Smooth muscle cell of the umbilical artery (primary cell): ENCODE results near the gene GUCA2B. TPM values are rescaled to one million over a fixed set of nuclear protein-coding genes. Genes with fewer than 3 reads are reported as not detected.

Experiments
- total RNA-seq: library from RNA; depleted of rRNA; stranded (reverse); fragments of >200 nt; gene quantifications from 2 replicates; pipeline ENCODE4 v1.2.3, GENCODE V29; 2014

Gene GUCA2B
- total RNA-seq, result not detected in 2 replicates

GRCh38 chr1:42152907-42153600 is at the start of gene GUCA2B:
TSS of gene GUCA2B (plus strand) at chr1:42153410. CDS start at chr1:42153451, 41 bp downstream.

DNA sequence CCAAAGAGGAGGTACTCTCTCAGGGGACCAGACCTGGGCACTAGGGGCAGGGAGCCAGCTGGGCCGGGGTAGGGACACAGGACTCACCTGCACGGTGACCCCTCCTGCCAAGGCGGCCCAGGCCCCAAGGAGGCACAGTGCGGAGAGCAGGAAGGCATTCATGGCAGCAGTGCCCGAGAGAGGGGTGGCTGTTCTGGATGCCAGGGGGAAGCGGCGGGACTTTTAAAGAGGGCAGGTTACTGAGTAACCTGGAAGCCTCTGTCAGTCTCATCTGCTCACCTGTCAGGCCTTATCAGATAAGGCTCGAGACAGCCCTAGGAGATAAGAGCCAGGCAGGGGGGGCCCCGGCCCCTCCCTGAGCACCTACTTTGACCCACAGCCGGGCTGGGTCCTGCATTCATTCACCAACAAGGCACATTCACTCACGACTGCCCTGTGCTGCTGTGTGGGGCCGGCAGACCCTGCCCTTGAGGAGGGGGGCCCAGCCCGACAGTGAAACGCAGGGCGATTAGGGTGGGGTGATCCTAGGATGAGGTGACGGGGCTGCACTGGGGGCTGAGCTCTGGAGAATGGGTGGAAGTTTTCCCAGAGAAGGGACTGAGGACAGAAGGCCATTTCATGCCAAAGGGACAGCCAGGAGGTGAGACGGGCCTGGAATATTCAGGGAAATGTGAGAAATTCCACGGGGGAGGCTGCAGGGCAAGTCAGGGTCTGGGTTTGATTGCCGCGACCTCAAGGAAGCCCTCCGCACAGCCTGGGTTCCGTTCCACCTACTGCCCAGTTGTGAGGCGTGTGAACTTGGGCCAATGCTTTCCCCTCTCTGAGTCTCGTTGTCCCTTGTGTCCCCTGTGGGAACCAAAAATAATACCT is 11.6 kb downstream of the GUCA2B start, which contains the start of gene GUCA2A:
TSS of gene GUCA2A (minus strand) at position 195 of the 870 bp plus-strand sequence. CDS start at position 162, 33 bp downstream.

Other genes with a start within 250 kb of the GUCA2B start
- 4.8 and 6.6 TPM in 2 replicates for gene HIVEP3, start 234.5 kb upstream of the GUCA2B start, total RNA-seq
- gene GUCA2A, start 11.3 kb downstream of the GUCA2B start, total RNA-seq, result not detected in 2 replicates
- gene FOXJ3, start 181.8 kb downstream of the GUCA2B start, total RNA-seq, result 16.3 and 26.6 TPM in 2 replicates
- gene RIMKLA, start 227.4 kb downstream of the GUCA2B start, total RNA-seq, result under 0.01 and 0.05 TPM in 2 replicates